HUES64 (cell line): ENCODE measurements around the gene PPP1R3E.

Experiments
- H3K27ac ChIP-seq: 2 replicates; pipeline ENCODE4 v1.7.0; 2013; ENCODE audit warnings: low read depth, low read length, inconsistent platforms
- H3K27me3 ChIP-seq: 2 replicates; pipeline ENCODE4 v1.6.1; 2013; ENCODE audit warnings: mild to moderate bottlenecking, low read length; ENCODE audit not compliant: insufficient read depth
- H3K36me3 ChIP-seq: 2 replicates; pipeline ENCODE4 v1.6.1; 2013; ENCODE audit warnings: mild to moderate bottlenecking, low read length; ENCODE audit not compliant: insufficient read depth
- H3K4me1 ChIP-seq: 2 replicates; pipeline ENCODE4 v1.6.1; 2013; ENCODE audit warnings: mild to moderate bottlenecking, low read length, moderate library complexity; ENCODE audit not compliant: insufficient read depth
- H3K4me3 ChIP-seq: 2 replicates; pipeline ENCODE4 v1.5.1; 2013; ENCODE audit warnings: mild to moderate bottlenecking, low read length, moderate library complexity
- H3K9ac ChIP-seq: 2 replicates; pipeline ENCODE4 v1.6.1; 2013; ENCODE audit warnings: mild to moderate bottlenecking, low read depth, low read length
- H3K9me3 ChIP-seq: 2 replicates; pipeline ENCODE4 v1.6.1; 2013; ENCODE audit warnings: low read depth, low read length; ENCODE audit not compliant: insufficient read depth
- whole genome bisulfite sequencing: fragments of 150-250, 120-280 bp; methylation state at CpG from one replicate; pipeline ENCODE4 v1.1.7; 2013; ENCODE audit warnings: missing lambda C conversion rate; 5-methylcytosine and 5-hydroxymethylcytosine counted together

The PPP1R3E gene

DNA sequence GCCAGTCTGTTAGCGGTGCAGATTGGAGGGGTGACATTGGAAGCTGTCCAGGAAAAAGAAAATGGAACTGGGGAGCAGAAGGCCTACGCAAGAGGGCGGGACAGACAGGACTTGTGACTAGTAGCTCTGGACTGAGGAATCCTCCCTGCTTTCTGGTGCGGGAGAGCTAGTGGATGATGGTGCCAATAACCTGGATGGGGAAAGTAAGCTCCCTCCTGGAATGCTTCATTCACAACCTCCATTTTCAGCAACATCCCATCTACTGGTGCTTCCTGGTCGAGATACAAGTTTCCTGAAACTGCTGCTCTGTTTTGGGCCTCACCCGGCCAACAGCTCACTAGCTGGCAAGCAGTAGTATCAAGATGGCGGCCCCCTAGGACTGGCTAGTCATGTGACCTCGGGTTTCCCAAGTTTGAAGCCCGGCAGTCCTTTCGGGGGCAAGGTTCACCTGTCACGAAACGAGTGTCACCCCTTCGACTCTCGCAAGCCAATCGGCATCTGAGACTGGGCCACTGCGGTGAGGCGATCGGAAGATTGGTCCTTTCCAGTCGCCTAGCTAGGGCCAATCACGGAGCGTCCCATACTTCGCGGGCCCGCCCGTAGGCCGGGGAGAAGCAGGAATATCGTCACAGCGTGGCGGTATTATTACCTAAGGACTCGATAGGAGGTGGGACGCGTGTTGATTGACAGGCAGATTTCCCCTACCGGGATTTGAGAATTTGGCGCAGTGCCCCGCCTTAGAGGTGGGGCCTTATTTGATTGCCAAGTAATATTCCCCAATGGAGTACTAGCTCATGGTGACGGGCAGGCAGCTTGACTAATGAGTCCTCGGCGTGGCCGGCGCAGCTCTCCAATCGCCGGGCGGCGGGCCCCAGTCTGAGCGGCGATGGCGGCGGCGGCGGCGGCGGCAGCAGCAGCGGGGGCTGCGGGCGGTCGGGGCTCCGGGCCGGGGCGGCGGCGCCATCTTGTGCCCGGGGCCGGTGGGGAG is 18.2 kb upstream of the PPP1R3E start, which contains the start of gene PABPN1:
Gene PABPN1, plus strand, starts transcription at position 874 of the 988 bp plus-strand sequence. Its CDS starts 13 bp downstream, at position 887.
- Histone ChIP-seq H3K9me3 (no peaks in the 10 kb centered on the region), H3K27me3 (no peaks in the 10 kb centered on the region), H3K27ac (peak within 1 kb of the TSS; percentile 97), H3K4me3 (peak within 1 kb of the TSS; percentile 99), H3K4me1 (peaks cover 10% of the 10 kb centered on the region), H3K9ac (peak within 1 kb of the TSS; percentile 98), H3K36me3 (peaks cover 34% of the 10 kb centered on the region)
- WGBS: 5% methylated on average over 63 of the region's 63 CpGs

DNA sequence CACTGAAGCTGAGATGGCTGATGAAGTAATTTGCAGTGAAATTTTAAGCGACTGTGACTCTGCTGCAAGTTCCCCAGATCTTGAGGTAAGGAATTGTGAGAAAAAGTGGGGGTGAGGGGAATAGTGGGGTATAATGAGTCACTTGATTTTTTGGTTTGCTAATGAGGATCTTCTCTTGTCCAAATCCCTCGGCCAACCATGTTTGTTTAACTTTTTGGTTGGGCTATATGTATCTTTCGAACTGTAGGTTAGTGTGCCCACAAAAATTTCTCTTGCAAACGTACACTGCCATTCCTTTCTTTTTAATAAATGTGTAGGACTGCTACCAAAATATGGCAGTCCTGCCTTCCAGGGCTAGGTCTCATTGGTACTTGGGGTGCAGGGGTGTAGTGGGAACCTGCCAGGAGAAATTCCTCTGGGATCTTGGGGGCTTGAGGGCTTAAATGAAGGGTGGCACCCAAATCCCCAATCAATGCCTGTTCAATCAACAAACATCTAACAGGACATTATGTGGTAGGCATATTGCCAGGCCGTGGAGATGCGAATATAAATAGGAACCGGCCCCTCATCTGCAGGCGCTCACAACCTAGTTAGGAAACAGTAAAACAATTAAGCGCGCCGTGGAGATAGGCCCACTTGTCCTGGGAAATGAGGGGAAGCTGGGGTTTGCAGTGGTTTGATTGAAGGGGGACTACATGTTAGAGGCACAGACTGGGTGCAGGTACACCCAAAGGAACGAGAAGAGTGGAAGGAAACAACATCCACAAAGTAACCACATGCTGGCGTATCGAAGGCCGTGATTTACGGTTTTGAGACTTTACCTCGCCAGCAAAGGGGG is 17.3 kb upstream of the PPP1R3E start:
- Histone ChIP-seq H3K27me3 (no peaks in the 10 kb centered on the region), H3K36me3 (peaks cover 29% of the 10 kb centered on the region), H3K9me3 (no peaks in the 10 kb centered on the region), H3K27ac (peak overlapping the region; percentile 93), H3K9ac (peak overlapping the region; percentile 74), H3K4me3 (peak overlapping the region; percentile 56), H3K4me1 (peaks cover 10% of the 10 kb centered on the region)
- 96% methylated on average over 17 of the region's 17 CpGs for WGBS

DNA sequence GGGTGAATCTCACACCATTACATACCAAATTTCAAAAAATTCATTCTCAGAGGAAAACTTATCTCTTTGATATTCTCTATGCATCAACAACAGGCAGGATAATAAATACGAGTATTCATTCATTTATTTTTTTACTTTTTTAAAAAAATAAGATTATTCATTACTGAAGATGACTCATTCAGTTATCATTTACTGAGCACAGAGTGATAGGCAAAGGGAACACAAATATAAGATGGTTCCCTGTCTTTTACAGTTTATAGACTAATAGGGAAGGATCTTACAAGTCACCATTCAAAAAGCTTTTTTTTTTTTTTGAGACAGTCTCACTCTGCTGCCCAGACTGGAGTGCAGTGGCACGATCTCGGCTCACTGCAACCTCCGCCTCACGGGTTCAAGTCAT is 13.6 kb upstream of the PPP1R3E start:
- Histone ChIP-seq H3K36me3 (peaks cover 9% of the 10 kb centered on the region; the same call in 1 of the 2 replicates), H3K4me3 (no peak overlapping the region), H3K27me3 (no peaks in the 10 kb centered on the region), H3K27ac (no peak overlapping the region), H3K9me3 (no peaks in the 10 kb centered on the region), H3K4me1 (peaks cover 10% of the 10 kb centered on the region; the same call in 1 of the 2 replicates), H3K9ac (no peak overlapping the region)
- WGBS: 98% methylated on average over 4 of the region's 5 CpGs

DNA sequence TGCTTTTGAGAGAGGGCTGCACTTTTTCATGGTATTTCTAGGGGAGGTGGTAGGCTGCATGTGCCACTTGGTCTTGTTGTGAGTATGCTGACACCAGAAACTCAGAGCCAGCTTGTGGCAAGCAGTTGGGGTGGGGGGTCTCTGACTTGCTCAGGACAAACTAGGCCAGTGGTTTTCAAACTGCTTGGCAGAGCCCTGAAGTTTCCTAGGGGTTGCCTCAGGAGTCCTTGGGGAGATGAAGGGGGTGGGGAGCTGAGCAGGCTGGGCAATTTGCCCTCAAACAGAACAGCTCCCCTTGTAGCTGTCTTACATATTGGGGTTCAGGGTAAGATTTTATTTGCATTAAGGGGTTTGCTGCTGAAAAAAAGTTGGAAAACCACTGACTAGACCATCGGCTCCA is 7.9 kb upstream of the PPP1R3E start:
- Histone ChIP-seq H3K4me3 (no peak overlapping the region), H3K4me1 (peaks cover 6% of the 10 kb centered on the region; the same call in 1 of the 2 replicates), H3K36me3 (peaks cover 31% of the 10 kb centered on the region), H3K27ac (no peak overlapping the region), H3K9ac (no peak overlapping the region), H3K9me3 (no peaks in the 10 kb centered on the region), H3K27me3 (no peaks in the 10 kb centered on the region)
- WGBS: 88% methylated on average over 1 of the region's 1 CpG

DNA sequence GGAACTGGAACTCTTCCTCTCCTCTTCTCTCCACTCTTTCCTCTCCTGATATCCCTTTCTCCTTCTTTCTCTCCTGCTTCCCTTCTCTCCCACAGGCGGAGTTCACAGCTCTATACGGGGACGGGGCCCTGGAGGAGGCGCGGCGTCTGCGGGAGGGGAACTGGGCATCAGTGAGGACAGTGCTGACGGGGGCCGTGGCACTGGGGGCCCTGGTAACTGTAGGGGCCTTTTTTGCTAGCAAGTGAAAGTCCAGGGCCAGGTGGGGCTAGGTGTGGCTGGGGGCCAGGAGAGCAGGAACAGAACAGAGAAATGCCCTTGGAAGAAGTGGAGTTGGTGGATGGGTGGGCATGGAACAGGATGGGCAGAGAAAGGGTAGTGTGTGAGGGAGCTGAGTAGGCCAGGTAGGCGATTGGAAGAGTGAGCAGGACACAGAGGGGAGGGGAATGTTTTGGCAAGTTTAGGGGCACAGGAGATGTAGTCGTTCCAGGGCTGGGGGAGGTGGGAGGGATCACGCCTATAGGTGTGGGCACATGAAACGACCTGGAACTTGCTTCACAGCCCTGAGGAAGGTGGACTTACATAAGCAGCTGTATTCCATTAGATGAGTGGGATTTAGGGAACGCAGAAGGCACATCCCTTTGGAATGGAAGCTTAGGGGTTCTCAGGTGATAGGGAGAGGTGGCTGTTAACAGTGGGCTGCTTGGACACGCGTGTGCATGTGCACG is 6.2 kb upstream of the PPP1R3E start:
- Histone ChIP-seq H3K27ac (no peak overlapping the region), H3K27me3 (peaks cover 10% of the 10 kb centered on the region), H3K4me3 (no peak overlapping the region), H3K9ac (no peak overlapping the region), H3K4me1 (peaks cover 6% of the 10 kb centered on the region; the same call in 1 of the 2 replicates), H3K36me3 (peaks cover 27% of the 10 kb centered on the region), H3K9me3 (no peaks in the 10 kb centered on the region)
- WGBS: 95% methylated on average over 17 of the region's 17 CpGs

DNA sequence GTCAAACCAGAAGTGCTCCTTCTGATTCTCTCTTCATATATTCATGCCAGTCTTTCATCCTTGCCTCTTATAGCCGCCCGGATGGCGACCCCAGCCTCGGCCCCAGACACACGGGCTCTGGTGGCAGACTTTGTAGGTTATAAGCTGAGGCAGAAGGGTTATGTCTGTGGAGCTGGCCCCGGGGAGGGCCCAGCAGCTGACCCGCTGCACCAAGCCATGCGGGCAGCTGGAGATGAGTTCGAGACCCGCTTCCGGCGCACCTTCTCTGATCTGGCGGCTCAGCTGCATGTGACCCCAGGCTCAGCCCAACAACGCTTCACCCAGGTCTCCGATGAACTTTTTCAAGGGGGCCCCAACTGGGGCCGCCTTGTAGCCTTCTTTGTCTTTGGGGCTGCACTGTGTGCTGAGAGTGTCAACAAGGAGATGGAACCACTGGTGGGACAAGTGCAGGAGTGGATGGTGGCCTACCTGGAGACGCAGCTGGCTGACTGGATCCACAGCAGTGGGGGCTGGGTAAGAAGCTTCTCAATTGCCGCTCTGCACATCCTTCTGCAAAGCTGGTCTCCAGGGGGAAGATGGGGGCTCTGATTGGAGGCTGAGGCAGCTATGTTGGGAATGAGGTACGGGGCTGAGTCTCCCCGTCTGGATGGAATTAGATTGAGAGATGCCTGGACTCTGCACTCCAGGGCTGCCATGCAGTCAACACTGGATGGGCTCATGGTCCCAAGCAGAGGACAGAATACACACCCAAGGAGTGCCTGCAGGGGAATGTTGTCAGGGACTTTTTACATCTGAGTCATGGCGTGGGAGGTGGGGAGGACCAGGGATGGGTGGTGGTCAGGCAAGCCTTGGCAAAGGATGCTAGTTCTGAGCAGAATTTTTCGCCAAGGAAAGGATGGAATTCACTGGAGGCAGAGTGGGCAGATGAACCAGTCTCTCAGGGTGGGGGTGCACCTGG is 5.3 kb upstream of the PPP1R3E start:
- Histone ChIP-seq H3K4me3 (peak overlapping the region; percentile 84), H3K27me3 (peaks cover 18% of the 10 kb centered on the region), H3K4me1 (peaks cover 6% of the 10 kb centered on the region; the same call in 1 of the 2 replicates), H3K36me3 (peaks cover 27% of the 10 kb centered on the region), H3K27ac (no peak overlapping the region), H3K9ac (no peak overlapping the region), H3K9me3 (no peaks in the 10 kb centered on the region)
- 91% methylated on average over 22 of the region's 22 CpGs for WGBS

DNA sequence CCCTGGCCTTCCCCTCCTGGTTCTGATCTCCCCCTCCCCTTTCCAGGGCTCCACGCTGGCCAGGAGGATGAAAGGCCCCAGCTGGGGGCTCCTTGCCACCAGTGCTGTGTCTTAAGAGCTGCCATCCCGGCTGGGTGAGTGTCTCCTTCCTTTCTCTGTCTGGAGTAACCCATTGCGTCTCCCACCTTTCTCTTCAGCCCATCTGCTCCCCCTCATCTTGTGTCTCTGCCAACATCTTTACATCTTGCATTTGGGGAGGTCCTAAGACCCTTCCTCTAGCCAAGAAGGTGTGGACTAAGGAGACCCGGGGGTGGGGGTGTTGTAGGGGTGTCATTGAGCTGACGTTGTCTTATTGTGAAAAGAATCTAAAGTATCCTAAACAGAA is 4.5 kb upstream of the PPP1R3E start:
- peaks cover 19% of the 10 kb centered on the region for H3K27me3 ChIP-seq
- peaks cover 6% of the 10 kb centered on the region; the same call in 1 of the 2 replicates for H3K4me1 ChIP-seq
- H3K9ac ChIP-seq: peak overlapping the region; percentile 79
- H3K4me3 ChIP-seq: peak overlapping the region; percentile 84
- peak overlapping the region; percentile 77 for H3K27ac ChIP-seq
- WGBS: 24% methylated on average over 4 of the region's 5 CpGs
- peaks cover 27% of the 10 kb centered on the region for H3K36me3 ChIP-seq
- H3K9me3 ChIP-seq: no peaks in the 10 kb centered on the region

DNA sequence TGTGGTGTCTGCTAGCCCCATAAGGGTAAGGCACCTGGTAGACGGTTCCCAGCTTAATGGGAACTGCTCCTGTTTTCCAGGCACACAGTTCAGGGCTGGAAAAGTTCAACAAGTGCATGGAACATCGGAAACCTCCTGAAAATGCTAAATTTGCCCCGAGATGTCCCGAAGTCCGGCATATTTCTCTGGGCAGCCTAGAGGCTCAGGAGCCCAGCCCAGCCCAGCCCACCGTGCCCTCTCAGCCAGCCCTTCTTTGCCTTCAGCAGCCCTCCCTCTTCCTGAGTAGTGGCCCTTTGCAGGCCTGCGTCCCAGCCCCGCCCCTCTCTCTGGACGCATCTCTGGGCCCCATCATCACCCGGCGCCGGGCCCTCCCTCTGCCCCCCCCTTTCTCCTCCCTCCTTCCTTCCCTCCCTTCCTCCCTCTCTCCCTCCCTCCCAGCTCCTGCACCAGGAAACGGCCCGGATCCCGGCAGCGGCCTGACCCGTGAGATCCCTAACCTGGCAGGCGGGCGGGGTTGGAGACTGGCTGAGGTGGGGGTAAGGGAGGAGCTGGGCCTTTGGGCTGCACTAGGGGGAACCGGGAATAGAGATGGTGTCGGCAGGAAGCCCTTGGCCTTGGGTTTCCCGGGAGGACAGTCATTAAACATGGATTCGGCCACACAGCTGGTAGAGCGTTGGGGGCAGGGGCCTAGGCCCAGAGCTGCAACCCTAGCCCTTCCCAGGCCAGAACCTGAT is 3.9 kb upstream of the PPP1R3E start, which contains the start of gene BCL2L2:
Gene BCL2L2, plus strand, starts transcription at position 422 of the 734 bp plus-strand sequence. CDS start 935 bp downstream, outside the sequence.
- WGBS: 1% methylated on average over 24 of the region's 24 CpGs
- Histone ChIP-seq H3K9ac (peak within 1 kb of the TSS; percentile 79), H3K36me3 (peaks cover 25% of the 10 kb centered on the region), H3K4me1 (peaks cover 6% of the 10 kb centered on the region; the same call in 1 of the 2 replicates), H3K27me3 (peaks cover 19% of the 10 kb centered on the region), H3K27ac (peak within 1 kb of the TSS; percentile 77), H3K9me3 (no peaks in the 10 kb centered on the region), H3K4me3 (peak within 1 kb of the TSS; percentile 84)

DNA sequence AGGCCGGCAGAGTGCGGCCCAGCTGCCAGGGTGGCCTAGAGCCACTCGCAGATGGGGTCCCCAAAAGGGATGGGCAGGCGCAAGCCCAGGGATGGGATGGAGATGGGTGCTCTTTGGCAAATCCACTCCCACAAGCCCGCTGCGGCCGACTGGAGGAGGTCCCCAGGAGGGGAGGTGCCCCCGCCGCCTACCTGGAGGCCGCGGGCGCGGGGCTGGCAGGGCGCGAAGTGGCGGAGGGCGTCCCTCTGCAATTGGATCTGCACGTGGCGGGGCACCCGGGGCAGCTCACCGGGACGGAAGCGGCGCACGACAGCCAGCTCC is 730 bp downstream of the PPP1R3E start:
- Histone ChIP-seq H3K9ac (peak overlapping the region; percentile 72), H3K4me1 (peaks cover 11% of the 10 kb centered on the region; the same call in 1 of the 2 replicates), H3K27me3 (peaks cover 60% of the 10 kb centered on the region), H3K9me3 (no peaks in the 10 kb centered on the region), H3K36me3 (no peaks in the 10 kb centered on the region), H3K27ac (peak overlapping the region; percentile 86), H3K4me3 (peak overlapping the region; percentile 90)
- WGBS: under 1% methylated on average over 25 of the region's 25 CpGs
